ENCODE measurements around the gene ARHGAP22.

The ARHGAP22 gene

DNA sequence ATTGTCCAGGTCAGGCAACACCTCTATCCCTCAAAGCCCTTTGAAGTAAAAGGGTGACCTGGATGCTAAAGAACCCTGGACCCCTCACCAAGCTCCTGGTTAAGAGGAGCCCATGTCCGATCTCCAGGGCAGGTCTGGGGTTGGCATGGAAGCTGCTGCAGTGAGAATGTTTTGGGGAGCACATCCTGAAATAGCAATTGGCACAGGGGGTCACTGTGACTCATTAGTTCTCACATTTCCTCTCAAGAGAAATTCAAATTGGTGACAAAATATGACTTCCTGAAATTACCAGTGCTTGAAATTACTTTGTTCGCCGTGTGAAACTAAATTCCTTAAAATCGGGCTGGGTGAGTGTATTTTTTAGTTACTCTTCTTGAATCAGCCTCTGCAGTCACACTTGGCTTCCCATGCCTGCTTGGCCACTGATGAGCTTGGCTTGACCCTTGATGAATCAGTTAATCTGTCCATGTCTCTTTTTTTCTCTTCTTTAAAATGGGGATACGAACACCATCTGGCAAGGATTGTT lies 18.8 kb upstream of the ARHGAP22 start:
- TF ChIP-seq CTCF (conservative IDR thresholded peaks at IDR 0.05; ENCODE audit: low read depth, low read length): no peak
- H3K4me3 ChIP-seq (ENCODE audit: low read length): no peak overlapping the region
- no peak for DNase-seq (ENCODE audit: low read depth)

GRCh38 chr10:48623009-48623408 lies 18.1 kb upstream of the ARHGAP22 start:
- no peak overlapping the region for H3K4me3 ChIP-seq (ENCODE audit: low read length)
- DNase-seq (ENCODE audit: low read depth): no peak
- TF ChIP-seq CTCF (conservative IDR thresholded peaks at IDR 0.05; ENCODE audit: low read depth, low read length): no peak

- no peak for TF ChIP-seq CTCF (conservative IDR thresholded peaks at IDR 0.05; ENCODE audit: low read depth, low read length)
- no peak overlapping the region for H3K4me3 ChIP-seq (ENCODE audit: low read length)
- no peak for DNase-seq (ENCODE audit: low read depth)
Measured at GRCh38 chr10:48620719-48621118, 15.8 kb upstream of the ARHGAP22 start.

- H3K4me3 ChIP-seq (ENCODE audit: low read length): no peak overlapping the region
- no peak for TF ChIP-seq CTCF (conservative IDR thresholded peaks at IDR 0.05; ENCODE audit: low read depth, low read length)
- DNase-seq (ENCODE audit: low read depth): no peak
Measured at GRCh38 chr10:48616436-48616835, 11.6 kb upstream of the ARHGAP22 start.

DNA sequence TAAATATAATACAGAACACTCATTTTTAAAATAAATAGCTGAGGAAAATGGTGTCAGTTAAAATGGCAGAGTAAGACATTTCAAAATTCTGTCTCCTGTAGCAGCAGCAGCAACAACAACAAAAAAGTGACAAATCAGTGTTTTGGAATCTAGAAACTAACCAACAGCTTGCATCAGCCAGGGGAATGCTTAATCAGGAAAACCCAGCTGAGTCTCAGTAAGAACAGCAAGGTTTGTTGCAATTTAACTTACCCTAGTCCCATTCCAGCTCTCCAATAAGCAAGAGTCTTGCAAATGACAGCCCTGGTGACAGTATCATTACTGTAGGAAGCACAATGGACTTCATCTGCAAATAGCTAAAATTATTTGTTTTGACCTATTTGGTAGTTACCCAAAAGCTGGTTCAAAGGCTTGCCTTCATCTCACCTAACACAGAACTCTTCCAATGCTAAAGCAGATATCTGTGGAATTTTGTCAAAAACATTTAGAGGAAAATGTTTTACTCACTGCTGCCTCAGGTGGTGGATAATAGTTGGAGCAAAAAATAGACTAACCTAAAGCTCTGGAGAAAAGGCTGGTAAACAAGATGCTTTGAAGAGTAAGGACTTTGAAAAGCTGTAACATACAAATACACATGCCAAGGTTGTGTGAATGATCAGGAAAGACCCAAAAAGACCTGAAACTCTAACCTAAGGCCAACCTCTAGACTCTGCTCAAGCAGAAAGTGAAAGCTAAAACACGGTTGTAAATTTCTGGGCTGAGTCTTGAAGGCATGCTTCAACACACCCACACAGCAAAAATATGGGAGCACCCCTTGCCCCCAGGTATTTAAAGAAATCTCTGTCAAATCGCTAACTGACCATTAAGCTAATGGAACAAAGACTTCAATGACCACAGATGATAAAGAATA lies 9.9 kb upstream of the ARHGAP22 start:
- H3K4me3 ChIP-seq (ENCODE audit: low read length): no peak overlapping the region
- peak; percentile 46 for TF ChIP-seq CTCF (conservative IDR thresholded peaks at IDR 0.05; ENCODE audit: low read depth, low read length)
- DNase-seq (ENCODE audit: low read depth): no peak

- no peak for DNase-seq (ENCODE audit: low read depth)
- H3K4me3 ChIP-seq (ENCODE audit: low read length): no peak overlapping the region
- TF ChIP-seq CTCF (conservative IDR thresholded peaks at IDR 0.05; ENCODE audit: low read depth, low read length): no peak
Measured at GRCh38 chr10:48613016-48613415, 8.1 kb upstream of the ARHGAP22 start.
